HFFc6 (cell line): ENCODE measurements around the gene DMBT1. TPM values are rescaled to one million over a fixed set of nuclear protein-coding genes. Genes with fewer than 3 reads are reported as not detected.
A peak's percentile ranks its signal among the peaks of the same experiment; 100 is the strongest.

Experiments used
- DNase-seq: peaks from one replicate; pipeline ENCODE4 v3.0.0-alpha.2; 2018
- H3K27ac Mint-ChIP-seq: 2 replicates; pipeline ENCODE4 v1.8.0; 2020; ENCODE audit warnings: mild to moderate bottlenecking, mixed read lengths
- H3K27me3 Mint-ChIP-seq: 2 replicates; pipeline ENCODE4 v1.8.0; 2021; ENCODE audit warnings: mild to moderate bottlenecking, moderate library complexity, mixed read lengths; ENCODE audit not compliant: insufficient read depth
- H3K36me3 Mint-ChIP-seq: 2 replicates; pipeline ENCODE4 v1.8.0; 2021; ENCODE audit warnings: low read depth, mixed read lengths
- H3K4me1 Mint-ChIP-seq: 2 replicates; pipeline ENCODE4 v1.8.0; 2020; ENCODE audit warnings: low read depth, mixed read lengths
- H3K4me3 Mint-ChIP-seq: 2 replicates; pipeline ENCODE4 v1.8.0; 2020; ENCODE audit warnings: mild to moderate bottlenecking, moderate library complexity, mixed read lengths
- H3K9me3 Mint-ChIP-seq: 2 replicates; pipeline ENCODE4 v1.8.0; 2020; ENCODE audit warnings: mild to moderate bottlenecking, mixed read lengths
- total RNA-seq, 6 experiments: library from RNA; stranded (reverse); fragmentation: NEBNext Ultra II Directional; extraction: Animal tissue kit (Norgen Biotek cat#: 25700); gene quantifications; 2 replicates in 1 of 6; 3 replicates in 5 of 6; pipeline ENCODE4 v1.2.3, GENCODE V29; 2021
- TF ChIP-seq, protein P1 (sequence below): fragments of 200-600 bp; sonication (generic); IDR thresholded peaks from 2 replicates; pipeline ENCODE4 v1.5.0; 2021; ENCODE audit warnings: antibody characterized with exemption, mild to moderate bottlenecking

The DMBT1 gene
- total RNA-seq, 6 experiments from 2014 or later, result 0.05 to 0.17 (median 0.07) TPM; not detected in 1

DNA sequence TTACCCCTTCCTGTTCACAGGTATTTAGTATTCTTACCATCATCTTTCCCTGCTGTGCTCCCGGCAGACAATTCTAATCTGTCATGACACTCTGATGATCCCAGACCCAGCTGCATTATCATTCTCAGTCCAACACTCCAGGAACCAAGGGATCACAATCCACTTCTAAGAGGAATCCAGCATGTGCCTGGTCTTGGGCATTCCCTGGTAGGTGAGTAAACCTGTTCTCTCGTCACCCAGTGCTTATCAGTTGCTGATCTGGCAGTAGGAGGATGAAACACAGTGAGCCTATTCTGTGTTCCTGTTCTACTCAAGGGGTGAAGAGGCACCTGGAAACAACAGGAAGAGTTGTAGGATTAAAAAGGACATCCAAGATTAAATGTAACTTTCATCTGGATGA is 1.3 kb upstream of the DMBT1 start:
- no peak for DNase-seq
- peaks cover 9% of the 10 kb centered on the region; the same call in 1 of the 2 replicates for H3K4me1 Mint-ChIP-seq
- H3K27me3 Mint-ChIP-seq, result peaks cover 47% of the 10 kb centered on the region
- TF ChIP-seq, protein P1, sequence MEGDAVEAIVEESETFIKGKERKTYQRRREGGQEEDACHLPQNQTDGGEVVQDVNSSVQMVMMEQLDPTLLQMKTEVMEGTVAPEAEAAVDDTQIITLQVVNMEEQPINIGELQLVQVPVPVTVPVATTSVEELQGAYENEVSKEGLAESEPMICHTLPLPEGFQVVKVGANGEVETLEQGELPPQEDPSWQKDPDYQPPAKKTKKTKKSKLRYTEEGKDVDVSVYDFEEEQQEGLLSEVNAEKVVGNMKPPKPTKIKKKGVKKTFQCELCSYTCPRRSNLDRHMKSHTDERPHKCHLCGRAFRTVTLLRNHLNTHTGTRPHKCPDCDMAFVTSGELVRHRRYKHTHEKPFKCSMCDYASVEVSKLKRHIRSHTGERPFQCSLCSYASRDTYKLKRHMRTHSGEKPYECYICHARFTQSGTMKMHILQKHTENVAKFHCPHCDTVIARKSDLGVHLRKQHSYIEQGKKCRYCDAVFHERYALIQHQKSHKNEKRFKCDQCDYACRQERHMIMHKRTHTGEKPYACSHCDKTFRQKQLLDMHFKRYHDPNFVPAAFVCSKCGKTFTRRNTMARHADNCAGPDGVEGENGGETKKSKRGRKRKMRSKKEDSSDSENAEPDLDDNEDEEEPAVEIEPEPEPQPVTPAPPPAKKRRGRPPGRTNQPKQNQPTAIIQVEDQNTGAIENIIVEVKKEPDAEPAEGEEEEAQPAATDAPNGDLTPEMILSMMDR, result no peak
- H3K4me3 Mint-ChIP-seq, result no peak overlapping the region
- H3K9me3 Mint-ChIP-seq, result no peaks in the 10 kb centered on the region
- H3K27ac Mint-ChIP-seq, result no peak overlapping the region
- H3K36me3 Mint-ChIP-seq, result no peaks in the 10 kb centered on the region

DNA sequence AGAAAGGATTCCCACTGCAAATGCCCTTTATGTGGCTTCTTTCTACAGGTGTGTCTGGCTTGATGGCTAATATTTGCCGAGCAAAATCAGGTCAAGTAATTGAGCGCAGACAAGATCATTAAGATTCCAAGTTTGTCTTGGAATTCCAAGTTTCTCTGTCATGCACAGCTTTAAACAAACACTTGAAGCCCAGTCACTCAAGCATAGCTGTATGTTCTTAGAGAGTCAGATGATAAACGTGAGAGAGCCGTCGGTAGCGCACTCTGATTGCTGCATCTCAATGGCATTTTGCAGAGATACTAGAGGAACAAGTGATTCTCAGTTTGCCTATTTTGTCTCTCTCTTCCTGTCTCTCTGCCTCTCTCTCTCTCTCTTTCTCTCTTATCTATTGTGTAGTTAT is 658 bp downstream of the DMBT1 start:
- TF ChIP-seq, protein P1, result no peak
- Mint-ChIP-seq H3K4me1 (peaks cover 17% of the 10 kb centered on the region), H3K27ac (no peak overlapping the region), H3K9me3 (no peaks in the 10 kb centered on the region), H3K36me3 (no peaks in the 10 kb centered on the region), H3K27me3 (peaks cover 47% of the 10 kb centered on the region), H3K4me3 (no peak overlapping the region)
- DNase-seq, result no peak

DNA sequence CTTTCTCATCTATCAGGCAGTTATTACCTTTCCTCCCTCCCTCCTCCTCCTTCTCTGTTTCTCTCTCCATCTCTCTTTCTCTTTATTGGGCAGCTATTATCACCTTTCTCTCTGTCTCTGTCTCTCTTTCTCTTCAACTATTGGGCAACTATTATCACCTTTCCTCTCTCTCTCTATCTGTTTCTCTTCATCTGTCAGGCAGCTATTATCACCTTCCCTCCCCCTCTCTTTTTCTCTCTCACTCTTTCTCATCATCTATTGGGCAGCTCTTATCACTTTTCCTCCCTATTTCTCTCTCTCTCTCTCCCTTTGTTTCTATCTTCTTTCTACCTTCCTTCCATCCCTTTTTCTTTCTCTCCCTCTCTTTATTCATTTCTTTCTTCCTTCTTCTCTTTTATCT is 1.2 kb downstream of the DMBT1 start:
- TF ChIP-seq, protein P1, result no peak
- Mint-ChIP-seq H3K4me3 (no peak overlapping the region), H3K4me1 (peaks cover 17% of the 10 kb centered on the region), H3K27ac (no peak overlapping the region), H3K9me3 (no peaks in the 10 kb centered on the region), H3K27me3 (peaks cover 41% of the 10 kb centered on the region), H3K36me3 (no peaks in the 10 kb centered on the region)
- DNase-seq, result no peak

DNA sequence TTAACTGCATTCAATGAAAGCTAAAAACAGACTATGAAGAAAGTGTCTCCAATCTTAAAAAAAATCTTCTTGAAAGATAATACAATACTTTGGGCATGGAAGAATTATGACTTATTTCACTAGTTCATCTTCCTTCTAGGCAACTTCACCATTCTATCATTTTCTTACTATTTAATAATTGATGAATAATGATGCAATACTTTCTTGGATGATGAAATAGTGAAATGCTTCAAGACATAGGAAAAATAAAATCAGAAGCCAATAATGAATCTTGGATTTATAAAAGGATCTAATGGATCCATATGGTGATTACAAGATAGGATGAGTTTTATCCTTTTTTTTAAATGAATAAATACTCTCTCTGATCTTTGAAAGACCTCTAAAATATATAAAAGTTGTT is 4.4 kb downstream of the DMBT1 start:
- peaks cover 22% of the 10 kb centered on the region for H3K27me3 Mint-ChIP-seq
- no peaks in the 10 kb centered on the region for H3K9me3 Mint-ChIP-seq
- H3K4me3 Mint-ChIP-seq, result no peak overlapping the region
- TF ChIP-seq, protein P1, result no peak
- DNase-seq, result no peak
- no peak overlapping the region for H3K27ac Mint-ChIP-seq
- H3K36me3 Mint-ChIP-seq, result no peaks in the 10 kb centered on the region
- H3K4me1 Mint-ChIP-seq, result peaks cover 17% of the 10 kb centered on the region

DNA sequence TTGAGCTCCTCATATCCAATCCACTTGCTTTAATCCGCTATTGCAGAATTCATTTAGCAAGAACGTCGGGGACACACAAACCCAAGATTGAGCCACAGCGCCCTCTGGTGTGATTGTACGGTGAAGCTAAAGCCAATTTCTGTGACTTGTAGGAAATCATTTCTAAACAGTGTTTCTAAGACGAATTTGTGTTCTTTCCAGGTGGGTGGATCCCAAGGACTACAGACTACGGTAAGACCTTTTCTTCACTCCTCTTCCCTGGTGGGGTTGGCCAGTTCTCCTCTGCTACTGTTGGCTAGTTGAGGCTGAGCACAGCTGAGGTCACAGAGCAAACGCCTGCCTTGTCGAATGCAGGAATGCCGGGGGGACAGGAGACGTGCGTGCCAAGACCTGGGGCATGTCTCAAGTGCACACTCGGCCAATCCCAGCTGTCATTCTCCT is 5.2 kb downstream of the DMBT1 start:
- Mint-ChIP-seq H3K27me3 (peaks cover 20% of the 10 kb centered on the region), H3K4me3 (no peak overlapping the region), H3K36me3 (no peaks in the 10 kb centered on the region), H3K9me3 (no peaks in the 10 kb centered on the region), H3K4me1 (peaks cover 17% of the 10 kb centered on the region), H3K27ac (no peak overlapping the region)
- TF ChIP-seq, protein P1, result peak; percentile 89
- DNase-seq, result peak; percentile 60

DNA sequence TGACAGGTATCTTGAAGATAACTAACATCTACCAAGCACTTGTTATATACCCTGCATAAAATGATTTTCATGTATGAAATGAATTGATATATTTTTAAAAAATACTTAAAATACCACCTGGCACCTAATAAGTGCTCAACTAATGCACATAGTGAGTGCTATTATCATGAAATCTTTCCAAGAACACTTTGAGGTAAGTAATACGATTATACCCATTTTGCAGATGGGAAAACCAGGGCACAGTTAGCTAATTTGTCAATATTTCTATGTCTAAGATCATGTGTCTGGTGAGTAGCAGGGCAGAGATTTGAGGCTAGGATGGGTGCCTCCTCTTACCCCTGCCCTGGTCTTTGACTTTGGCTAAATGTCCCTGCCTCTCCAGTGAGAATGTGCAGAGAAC is 6.1 kb downstream of the DMBT1 start:
- Mint-ChIP-seq H3K27ac (no peak overlapping the region), H3K4me3 (no peak overlapping the region), H3K9me3 (no peaks in the 10 kb centered on the region), H3K27me3 (peaks cover 18% of the 10 kb centered on the region), H3K36me3 (no peaks in the 10 kb centered on the region), H3K4me1 (peaks cover 10% of the 10 kb centered on the region)
- no peak for DNase-seq
- TF ChIP-seq, protein P1, result no peak
